Adrenal gland (tissue), 5 donors: ENCODE measurements around the gene FCN3.
"Not testable (repeated sequence)": the region's sequence is repeated elsewhere in the genome, so short reads cannot be mapped to it uniquely, and the experiment has no call there.

Experiments used
- CTCF ChIP-seq, 6 experiments: fragments of 450-650 bp in 4 of 6; fragments of 200-600 bp in 2 of 6; sonication (generic) in 1 of 6; IDR thresholded peaks; 1 replicate in 5 of 6; 2 replicates in 1 of 6; pipeline versions ENCODE4 v1.5.1 to v1.8.0; 2016 to 2021; ENCODE audit warnings: antibody characterized with exemption in 6 of 6, mild to moderate bottlenecking in 2 of 6, moderate library complexity in 1 of 6
- POLR2A ChIP-seq, 2 donors: fragments of 450-650 bp; IDR thresholded peaks; one replicate each; pipeline ENCODE4 v1.6.1; 2017; ENCODE audit warnings: antibody characterized with exemption in 2 of 2, mild to moderate bottlenecking in 2 of 2, moderate library complexity in 1 of 2
- donor health status: DM: no; HTN: no; CAD: no.

- TF ChIP-seq CTCF, POLR2A (IDR thresholded peaks at IDR 0.05): not testable (repeated sequence)
Measured at GRCh38 chr1:27406791-27407190, 32.2 kb upstream of the FCN3 start.
